ENCODE measurements around the gene LHX1. TPM values are rescaled to one million over a fixed set of nuclear protein-coding genes. Genes with fewer than 3 reads are reported as not detected.

Gene LHX1
- total and polyA plus RNA-seq, 9 donors = 0.08 to 3.6 (median 0.61) TPM; not detected in 4

- Histone ChIP-seq H3K4me3 (peak within 1 kb of the TSS; percentile 93), H3K27me3 (no peaks in the 10 kb centered on the region), H3K36me3 (no peaks in the 10 kb centered on the region), H3K4me1 (ENCODE audit: insufficient read depth) (peaks cover 4% of the 10 kb centered on the region), H3K9me3 (no peaks in the 10 kb centered on the region), H3K27ac (peak within 1 kb of the TSS; percentile 23 to 85)
- TF ChIP-seq CTCF (IDR thresholded peaks at IDR 0.05) = peak in 1 of 3 donors; percentile 21
- TF ChIP-seq POLR2A (IDR thresholded peaks at IDR 0.05) = peak; percentile 70
- peak; percentile 84 for TF ChIP-seq EP300 (IDR thresholded peaks at IDR 0.05)
- intact Hi-C loops (cut with DNase I) = no loop called here
- DNase-seq = peak; percentile 95 to 98 (median 96)
- WGBS, 3 donors = 0 to 1% (median 1%) methylated on average over 80 to 90 of the region's 90 CpGs
Measured at GRCh38 chr17:36948717-36949460, 11.6 kb downstream of the LHX1 start, which contains the start of gene AATF. AATF (plus strand) TSS chr17:36948954; CDS start chr17:36949126, 172 bp downstream.

GRCh38 chr17:36949461-36949927 is 12.2 kb downstream of the LHX1 start:
- peak overlapping the region; percentile 93 for H3K4me3 ChIP-seq
- peak overlapping the region; percentile 23 to 85 for H3K27ac ChIP-seq
- H3K36me3 ChIP-seq = no peaks in the 10 kb centered on the region
- TF ChIP-seq POLR2A (IDR thresholded peaks at IDR 0.05) (no peak), CTCF (IDR thresholded peaks at IDR 0.05) (no peak), EP300 (IDR thresholded peaks at IDR 0.05) (no peak)
- 6 to 10% (median 7%) methylated on average over 9 of the region's 9 CpGs for WGBS, 3 donors
- DNase-seq = no peak
- intact Hi-C loops (cut with DNase I) = no loop called here
- H3K9me3 ChIP-seq = no peaks in the 10 kb centered on the region
- H3K27me3 ChIP-seq = no peaks in the 10 kb centered on the region
- H3K4me1 ChIP-seq (ENCODE audit: insufficient read depth) = peaks cover 4% of the 10 kb centered on the region

- DNase-seq = no peak
- no peaks in the 10 kb centered on the region for H3K36me3 ChIP-seq
- TF ChIP-seq POLR2A (IDR thresholded peaks at IDR 0.05) (no peak), EP300 (IDR thresholded peaks at IDR 0.05) (no peak), CTCF (IDR thresholded peaks at IDR 0.05) (no peak)
- H3K4me3 ChIP-seq = peak overlapping the region; percentile 93
- WGBS, 3 donors = 64 to 67% (median 64%) methylated on average over 8 of the region's 8 CpGs
- no peak overlapping the region for H3K27ac ChIP-seq
- no peaks in the 10 kb centered on the region for H3K27me3 ChIP-seq
- no peaks in the 10 kb centered on the region for H3K9me3 ChIP-seq
- intact Hi-C loops (cut with DNase I) = no loop called here
- peaks cover 4% of the 10 kb centered on the region for H3K4me1 ChIP-seq (ENCODE audit: insufficient read depth)
Measured at GRCh38 chr17:36950027-36950426, 12.8 kb downstream of the LHX1 start.

- no peak for DNase-seq
- Histone ChIP-seq H3K4me3 (no peak overlapping the region), H3K27ac (no peak overlapping the region), H3K27me3 (no peaks in the 10 kb centered on the region), H3K36me3 (no peaks in the 10 kb centered on the region), H3K4me1 (ENCODE audit: insufficient read depth) (peaks cover 4% of the 10 kb centered on the region), H3K9me3 (no peaks in the 10 kb centered on the region)
- TF ChIP-seq POLR2A (IDR thresholded peaks at IDR 0.05) (no peak), CTCF (IDR thresholded peaks at IDR 0.05) (no peak), EP300 (IDR thresholded peaks at IDR 0.05) (no peak)
- 84 to 90% (median 87%) methylated on average over 5 of the region's 5 CpGs for WGBS, 3 donors
- intact Hi-C loops (cut with DNase I) = no loop called here
Measured at GRCh38 chr17:36951084-36951789, 14.0 kb downstream of the LHX1 start.
